Measurements from ENCODE around the gene TENT5C. TPM values are rescaled to one million over a fixed set of nuclear protein-coding genes. Genes with fewer than 3 reads are reported as not detected.

Gene TENT5C
- total RNA-seq, 1 donor from 2014 or later, result 1.4 TPM

GRCh38 chr1:117636637-117637425, 31.0 kb downstream of the TENT5C start:
- H3K9me3 Mint-ChIP-seq, result no peaks in the 10 kb centered on the region
- H3K36me3 Mint-ChIP-seq (ENCODE audit: low read depth), result no peaks in the 10 kb centered on the region
- no peaks in the 10 kb centered on the region for H3K4me1 Mint-ChIP-seq
- no peak overlapping the region for H3K27ac Mint-ChIP-seq (ENCODE audit: unreplicated experiment)
- H3K4me3 Mint-ChIP-seq, result no peak overlapping the region
- TF ChIP-seq, protein P1, sequence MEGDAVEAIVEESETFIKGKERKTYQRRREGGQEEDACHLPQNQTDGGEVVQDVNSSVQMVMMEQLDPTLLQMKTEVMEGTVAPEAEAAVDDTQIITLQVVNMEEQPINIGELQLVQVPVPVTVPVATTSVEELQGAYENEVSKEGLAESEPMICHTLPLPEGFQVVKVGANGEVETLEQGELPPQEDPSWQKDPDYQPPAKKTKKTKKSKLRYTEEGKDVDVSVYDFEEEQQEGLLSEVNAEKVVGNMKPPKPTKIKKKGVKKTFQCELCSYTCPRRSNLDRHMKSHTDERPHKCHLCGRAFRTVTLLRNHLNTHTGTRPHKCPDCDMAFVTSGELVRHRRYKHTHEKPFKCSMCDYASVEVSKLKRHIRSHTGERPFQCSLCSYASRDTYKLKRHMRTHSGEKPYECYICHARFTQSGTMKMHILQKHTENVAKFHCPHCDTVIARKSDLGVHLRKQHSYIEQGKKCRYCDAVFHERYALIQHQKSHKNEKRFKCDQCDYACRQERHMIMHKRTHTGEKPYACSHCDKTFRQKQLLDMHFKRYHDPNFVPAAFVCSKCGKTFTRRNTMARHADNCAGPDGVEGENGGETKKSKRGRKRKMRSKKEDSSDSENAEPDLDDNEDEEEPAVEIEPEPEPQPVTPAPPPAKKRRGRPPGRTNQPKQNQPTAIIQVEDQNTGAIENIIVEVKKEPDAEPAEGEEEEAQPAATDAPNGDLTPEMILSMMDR (conservative IDR thresholded peaks at IDR 0.05), result no peak
- no peaks in the 10 kb centered on the region for H3K27me3 Mint-ChIP-seq (ENCODE audit: low read depth)
- DNase-seq (ENCODE audit: low read depth, low spot score), result no peak

GRCh38 chr1:117638141-117638540, 32.3 kb downstream of the TENT5C start:
- Mint-ChIP-seq H3K27ac (ENCODE audit: unreplicated experiment) (no peak overlapping the region), H3K36me3 (ENCODE audit: low read depth) (no peaks in the 10 kb centered on the region), H3K4me1 (no peaks in the 10 kb centered on the region), H3K27me3 (ENCODE audit: low read depth) (no peaks in the 10 kb centered on the region), H3K9me3 (no peaks in the 10 kb centered on the region), H3K4me3 (no peak overlapping the region)
- no peak for DNase-seq (ENCODE audit: low read depth, low spot score)
- TF ChIP-seq, protein P1 (conservative IDR thresholded peaks at IDR 0.05), result no peak

DNA sequence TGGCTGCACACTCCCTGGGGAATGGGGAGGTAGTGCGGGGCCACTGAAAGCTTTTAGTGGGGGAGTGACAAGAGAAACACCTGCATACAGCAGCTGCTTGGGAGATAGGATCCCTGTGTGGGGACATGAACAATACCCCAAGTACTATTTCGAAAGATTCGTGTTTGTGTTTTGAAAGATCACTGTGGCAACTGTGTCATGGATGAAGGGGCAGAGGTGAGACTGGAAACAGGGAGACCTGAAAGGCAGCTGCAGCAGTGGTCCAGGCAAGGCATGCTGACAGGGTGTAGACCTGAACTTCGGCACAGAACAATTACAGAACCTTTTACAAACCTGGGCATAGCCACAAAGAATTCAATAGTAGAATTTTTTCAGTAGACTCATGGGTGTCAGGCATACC, 32.9 kb downstream of the TENT5C start:
- H3K4me1 Mint-ChIP-seq, result no peaks in the 10 kb centered on the region
- H3K9me3 Mint-ChIP-seq, result no peaks in the 10 kb centered on the region
- H3K27ac Mint-ChIP-seq (ENCODE audit: unreplicated experiment), result no peak overlapping the region
- H3K36me3 Mint-ChIP-seq (ENCODE audit: low read depth), result no peaks in the 10 kb centered on the region
- no peaks in the 10 kb centered on the region for H3K27me3 Mint-ChIP-seq (ENCODE audit: low read depth)
- no peak overlapping the region for H3K4me3 Mint-ChIP-seq
- TF ChIP-seq, protein P1 (conservative IDR thresholded peaks at IDR 0.05), result no peak
- DNase-seq (ENCODE audit: low read depth, low spot score), result no peak

- H3K36me3 Mint-ChIP-seq (ENCODE audit: low read depth), result no peaks in the 10 kb centered on the region
- no peak overlapping the region for H3K4me3 Mint-ChIP-seq
These were observed 33.9 kb downstream of the TENT5C start for GRCh38 chr1:117639741-117640140.

DNA sequence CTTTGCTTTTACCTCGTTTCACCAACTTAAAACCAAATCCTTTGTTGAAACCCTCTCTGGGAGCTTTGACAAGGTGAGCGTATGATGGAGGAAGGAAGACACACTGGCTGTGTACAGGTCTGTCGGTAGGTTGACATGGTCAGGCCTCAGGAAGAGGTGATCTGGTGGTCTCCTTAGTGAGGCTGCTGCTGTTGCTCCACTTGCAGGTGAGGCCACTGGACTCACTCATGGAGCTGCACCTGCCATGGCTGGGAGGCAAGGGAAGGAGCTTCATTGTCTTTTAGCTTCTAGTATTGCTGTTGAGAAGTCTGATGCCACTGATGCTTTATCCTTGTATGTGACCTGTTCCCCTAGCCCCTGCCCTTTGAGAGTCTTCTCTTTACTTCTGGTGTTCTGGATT, 35.7 kb downstream of the TENT5C start:
- DNase-seq (ENCODE audit: low read depth, low spot score), result no peak
- TF ChIP-seq, protein P1 (conservative IDR thresholded peaks at IDR 0.05), result no peak
- H3K4me3 Mint-ChIP-seq, result no peak overlapping the region
- H3K36me3 Mint-ChIP-seq (ENCODE audit: low read depth), result no peaks in the 10 kb centered on the region
- no peaks in the 10 kb centered on the region for H3K4me1 Mint-ChIP-seq
- no peaks in the 10 kb centered on the region for H3K27me3 Mint-ChIP-seq (ENCODE audit: low read depth)
- no peak overlapping the region for H3K27ac Mint-ChIP-seq (ENCODE audit: unreplicated experiment)
- no peaks in the 10 kb centered on the region for H3K9me3 Mint-ChIP-seq

More at GRCh38 chr1:117639741-117640140, 33.9 kb downstream of the TENT5C start:
- Mint-ChIP-seq H3K27me3 (ENCODE audit: low read depth) (no peaks in the 10 kb centered on the region), H3K27ac (ENCODE audit: unreplicated experiment) (no peak overlapping the region), H3K4me1 (no peaks in the 10 kb centered on the region), H3K9me3 (no peaks in the 10 kb centered on the region)
- TF ChIP-seq, protein P1 (conservative IDR thresholded peaks at IDR 0.05), result no peak
- DNase-seq (ENCODE audit: low read depth, low spot score), result no peak
